GM23338 (cell line): Measurements from ENCODE around the gene FOXI2. TPM values are rescaled to one million over a fixed set of nuclear protein-coding genes. Genes with fewer than 3 reads are reported as not detected.

ENCODE experiments used
- ATAC-seq: fragments of 200-7000 bp; cut with Tn5 transposase; 3 replicates; pipeline ENCODE4 v1.9.1; 2020
- DNase-seq: peaks from one replicate; pipeline ENCODE4 v3.0.0-alpha.2; 2015; ENCODE audit warnings: low spot score
- H2AFZ ChIP-seq: fragments of 200-600 bp; sonication (generic); 2 replicates; pipeline ENCODE4 v1.8.0; 2016; ENCODE audit warnings: antibody characterized with exemption, mild to moderate bottlenecking, moderate library complexity
- H3F3A ChIP-seq: fragments of 200-600 bp; sonication (generic); replicated peaks from 2 replicates; pipeline ENCODE4 v1.8.0; 2017; ENCODE audit warnings: antibody characterized with exemption, mixed run types, low read depth
- H3K27ac ChIP-seq: fragments of 200-600 bp; sonication (generic); 2 replicates; pipeline ENCODE4 v1.6.1; 2016; ENCODE audit warnings: low read depth
- H3K27me3 ChIP-seq: fragments of 200-600 bp; sonication (generic); 2 replicates; pipeline ENCODE4 v1.8.0; 2016; ENCODE audit warnings: mild to moderate bottlenecking, mixed run types, moderate library complexity; ENCODE audit not compliant: insufficient read depth
- H3K36me3 ChIP-seq: fragments of 200-600 bp; sonication (generic); 2 replicates; pipeline ENCODE4 v1.8.0; 2016; ENCODE audit warnings: mild to moderate bottlenecking; ENCODE audit not compliant: insufficient read depth
- H3K4me1 ChIP-seq: fragments of 200-600 bp; sonication (generic); 2 replicates; pipeline ENCODE4 v1.8.0; 2016; ENCODE audit warnings: mild to moderate bottlenecking, moderate library complexity; ENCODE audit not compliant: insufficient read depth
- H3K4me2 ChIP-seq: fragments of 200-600 bp; sonication (generic); 2 replicates; pipeline ENCODE4 v1.7.1; 2017; ENCODE audit warnings: mixed run types
- H3K4me3 ChIP-seq: fragments of 200-600 bp; sonication (generic); 2 replicates; pipeline ENCODE4 v1.6.1; 2016; ENCODE audit warnings: mixed run types
- H3K79me2 ChIP-seq: fragments of 200-600 bp; sonication (generic); replicated peaks from 2 replicates; pipeline ENCODE4 v1.8.0; 2017; ENCODE audit warnings: mild to moderate bottlenecking; ENCODE audit not compliant: insufficient read depth
- H3K9me2 ChIP-seq: fragments of 200-600 bp; sonication (generic); 2 replicates; pipeline ENCODE4 v1.8.0; 2017; ENCODE audit not compliant: insufficient read depth
- H4K20me1 ChIP-seq: fragments of 200-600 bp; sonication (generic); replicated peaks from 2 replicates; pipeline ENCODE4 v1.8.0; 2017; ENCODE audit warnings: mild to moderate bottlenecking; ENCODE audit not compliant: insufficient read depth
- H3K27ac Mint-ChIP-seq: 2 replicates; pipeline ENCODE4 v1.8.0; 2020; ENCODE audit warnings: inconsistent platforms, mild to moderate bottlenecking, moderate library complexity, mixed read lengths
- H3K27me3 Mint-ChIP-seq: 3 replicates; pipeline ENCODE4 v1.8.0; 2022; ENCODE audit warnings: low read depth, mild to moderate bottlenecking, moderate library complexity, mixed read lengths, inconsistent platforms; ENCODE audit not compliant: insufficient read depth, poor library complexity
- H3K36me3 Mint-ChIP-seq: 3 replicates; pipeline ENCODE4 v1.8.0; 2021; ENCODE audit warnings: low read depth, mild to moderate bottlenecking, inconsistent platforms, moderate library complexity, mixed read lengths
- H3K4me1 Mint-ChIP-seq: 3 replicates; pipeline ENCODE4 v1.8.0; 2020; ENCODE audit warnings: mild to moderate bottlenecking, inconsistent platforms, mixed read lengths
- H3K4me3 Mint-ChIP-seq: 3 replicates; pipeline ENCODE4 v1.8.0; 2021; ENCODE audit warnings: moderate library complexity, mild to moderate bottlenecking, inconsistent platforms, mixed read lengths
- H3K9me3 Mint-ChIP-seq: 3 replicates; pipeline ENCODE4 v1.8.0; 2020; ENCODE audit warnings: moderate library complexity, mild to moderate bottlenecking, inconsistent platforms, mixed read lengths
- CREB1 ChIP-seq: fragments of 250-450 bp; sonication (Bioruptor Pico); IDR thresholded peaks from 2 replicates; pipeline ENCODE4 v1.5.0; 2020; ENCODE audit warnings: low read depth, mild to moderate bottlenecking, moderate library complexity
- EZH2 ChIP-seq: fragments of 200-600 bp; sonication (generic); IDR thresholded peaks from one replicate; pipeline ENCODE4 v1.8.0; 2017; ENCODE audit warnings: antibody characterized with exemption, mild to moderate bottlenecking, low read depth; ENCODE audit not compliant: unreplicated experiment
- EZH2phosphoT487 ChIP-seq: fragments of 200-600 bp; sonication (generic); IDR thresholded peaks from one replicate; pipeline ENCODE4 v1.8.1; 2018; ENCODE audit warnings: antibody characterized with exemption; ENCODE audit not compliant: unreplicated experiment
- JUNB ChIP-seq: IDR thresholded peaks from one replicate; pipeline ENCODE4 v1.6.1; 2016; ENCODE audit warnings: antibody characterized with exemption; ENCODE audit not compliant: unreplicated experiment
- NANOG ChIP-seq: IDR thresholded peaks from 2 replicates; pipeline ENCODE4 v1.6.1; 2016; ENCODE audit warnings: antibody characterized with exemption, borderline replicate concordance
- STAT1 ChIP-seq: IDR thresholded peaks from one replicate; pipeline ENCODE4 v1.6.1; 2016; ENCODE audit warnings: antibody characterized with exemption; ENCODE audit not compliant: unreplicated experiment
- ZNF331 ChIP-seq: fragments of 250-450 bp; sonication (Bioruptor Pico); IDR thresholded peaks from 2 replicates; pipeline ENCODE4 v1.5.0; 2020; ENCODE audit warnings: low read depth, mild to moderate bottlenecking, moderate library complexity
- ZNF462 ChIP-seq: fragments of 250-450 bp; sonication (Bioruptor Pico); IDR thresholded peaks from 2 replicates; pipeline ENCODE4 v1.5.0; 2020; ENCODE audit warnings: mild to moderate bottlenecking, moderate library complexity
- polyA plus RNA-seq: library from polyadenylated mRNA; unstranded; fragments of >200 nt; fragmentation: Nextera tagmentation; extraction: Ambion mirVana; gene quantifications from 2 replicates; pipeline ENCODE4 v1.2.1, GENCODE V29; 2016
- total RNA-seq: library from RNA; depleted of rRNA; stranded (reverse); fragments of >200 nt; shearing (Covaris generic); gene quantifications from 2 replicates; pipeline ENCODE4 v1.2.3, GENCODE V29; 2014

The FOXI2 gene
- total and polyA plus RNA-seq, 2 experiments from 2014 or later, result 0.74 to 1.3 TPM

DNA sequence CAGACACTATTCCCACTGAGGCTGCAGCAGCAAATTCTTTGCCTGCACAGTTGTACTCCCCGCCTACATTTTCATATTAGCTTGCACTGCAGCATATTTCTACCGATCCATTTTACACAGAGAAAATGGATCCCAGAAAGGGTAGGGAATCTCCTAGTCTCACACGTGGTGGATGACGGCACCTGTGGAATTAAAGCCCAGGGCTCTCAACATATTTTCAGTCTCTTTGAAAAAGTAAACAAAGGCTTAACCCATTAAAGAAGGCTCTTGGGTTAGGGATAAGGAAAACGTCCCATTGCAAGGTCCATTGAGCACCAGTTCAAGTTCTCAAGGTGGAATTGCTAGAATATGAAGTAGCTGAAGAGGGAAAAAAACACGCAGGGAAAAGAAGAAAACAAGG, 49.4 kb upstream of the FOXI2 start (continued):
- no peak for TF ChIP-seq ZNF462 (CRISPR knock-in tag)

- Histone ChIP-seq H3K27me3 (no peaks in the 10 kb centered on the region), H4K20me1 (no peaks in the 10 kb centered on the region), H3K27ac (no peak overlapping the region), H3K4me1 (peaks cover 7% of the 10 kb centered on the region; the same call in 1 of the 2 replicates), H3K36me3 (no peaks in the 10 kb centered on the region), H3F3A (no peaks in the 10 kb centered on the region), H3K4me2 (no peak overlapping the region), H3K4me3 (no peak overlapping the region), H3K79me2 (no peaks in the 10 kb centered on the region), H3K9me2 (peaks cover 6% of the 10 kb centered on the region; the same call in 1 of the 2 replicates), H2AFZ (peak overlapping the region; percentile 5; the same call in 1 of the 2 replicates)
- peaks cover 19% of the 10 kb centered on the region for H3K4me1 Mint-ChIP-seq
- H3K36me3 Mint-ChIP-seq, result peaks cover 3% of the 10 kb centered on the region; the same call in 1 of the 3 replicates
- DNase-seq (no peak), ATAC-seq (no peak)
- no peak overlapping the region for H3K27ac Mint-ChIP-seq
- no peaks in the 10 kb centered on the region for H3K9me3 Mint-ChIP-seq
- peaks cover 9% of the 10 kb centered on the region for H3K27me3 Mint-ChIP-seq
- no peak overlapping the region for H3K4me3 Mint-ChIP-seq
- TF ChIP-seq ZNF331, result no peak
- TF ChIP-seq EZH2, result no peak
- TF ChIP-seq NANOG, result no peak
- TF ChIP-seq JUNB, result no peak
- TF ChIP-seq CREB1 (CRISPR knock-in tag), result no peak
- no peak for TF ChIP-seq ZNF462 (CRISPR knock-in tag)
- no peak for TF ChIP-seq EZH2phosphoT487
- TF ChIP-seq STAT1, result no peak
These were observed 46.7 kb upstream of the FOXI2 start for GRCh38 chr10:127690176-127690835.
